Adrenal gland (tissue), 12 donors: ENCODE results near the gene TMPRSS3. TPM values are rescaled to one million over a fixed set of nuclear protein-coding genes. Genes with fewer than 3 reads are reported as not detected.

Experiments
- DNase-seq, 7 donors: peaks; one replicate each; pipeline ENCODE4 v3.0.0-alpha.2; 2019 to 2020
- H3K27ac ChIP-seq, 5 donors: fragments of 200-600 bp; sonication (generic) in 4 of 5; 1 replicate in 3 of 5; 2 replicates in 2 of 5; pipeline versions ENCODE4 v1.5.1 to v1.8.0; 2016 to 2020; ENCODE audit warnings: mild to moderate bottlenecking in 1 of 5
- H3K27me3 ChIP-seq: fragments of 200-600 bp; 2 replicates; pipeline ENCODE4 v1.8.0; 2021
- H3K36me3 ChIP-seq, 2 donors: fragments of 200-600 bp; replicated peaks in 1 of 2; 1 replicate in 1 of 2; 2 replicates in 1 of 2; pipeline versions ENCODE4 v1.5.1 to v1.8.0; 2018 to 2022
- H3K4me1 ChIP-seq, 2 donors: fragments of 200-600 bp; replicated peaks in 1 of 2; 1 replicate in 1 of 2; 2 replicates in 1 of 2; pipeline versions ENCODE4 v1.5.1 to v1.8.0; 2018 to 2021
- H3K4me3 ChIP-seq, 4 donors: fragments of 200-600 bp; sonication (generic) in 3 of 4; one replicate each; pipeline ENCODE4 v1.5.1; 2016 to 2018
- H3K9me3 ChIP-seq, 3 donors: fragments of 200-600 bp; sonication (generic) in 1 of 3; replicated peaks in 1 of 3; 1 replicate in 2 of 3; 2 replicates in 1 of 3; pipeline versions ENCODE4 v1.5.1 to v1.8.0; 2016 to 2021
- CTCF ChIP-seq, 6 experiments: fragments of 450-650 bp in 4 of 6; fragments of 200-600 bp in 2 of 6; sonication (generic) in 1 of 6; IDR thresholded peaks; 1 replicate in 5 of 6; 2 replicates in 1 of 6; pipeline versions ENCODE4 v1.5.1 to v1.8.0; 2016 to 2021; ENCODE audit warnings: antibody characterized with exemption in 6 of 6, mild to moderate bottlenecking in 2 of 6, moderate library complexity in 1 of 6
- POLR2A ChIP-seq, 2 donors: fragments of 450-650 bp; IDR thresholded peaks; one replicate each; pipeline ENCODE4 v1.6.1; 2017; ENCODE audit warnings: antibody characterized with exemption in 2 of 2, mild to moderate bottlenecking in 2 of 2, moderate library complexity in 1 of 2
- WGBS, 4 donors: extraction: QIAGEN DNeasy Blood & Tissue Kit in 2 of 4; methylation state at CpG; one replicate each; pipeline versions ENCODE4 v1.1.5 to v1.1.7; 2013 to 2017; 5-methylcytosine and 5-hydroxymethylcytosine counted together
- intact Hi-C, 2 donors: fragments of 100-400 bp; cut with DNase I; formaldehyde crosslinking; loops; one replicate each; pipeline versions ENCODE4 v1.14.1 to v1.15.0; 2022 to 2023
- polyA plus RNA-seq, 3 donors: library from polyadenylated mRNA; stranded (reverse); fragments of 200-250 nt in 2 of 3; fragments of 350-450 nt in 1 of 3; fragmentation: Illumina TruSeq in 1 of 3; extraction: RNeasy Lipid Tissue Mini Kit (QIAGEN cat#74804) in 1 of 3; gene quantifications; one replicate each; pipeline ENCODE4 v1.2.3, GENCODE V29; 2013 to 2014
- total RNA-seq, 9 donors: library from RNA; depleted of rRNA in 4 of 9; stranded (reverse); fragments of >200 nt in 4 of 9; fragments of 120-200 nt in 1 of 9; fragmentation: NEBNext Ultra II Directional in 1 of 9; extraction: Animal tissue kit (Norgen Biotek cat#: 25700) in 1 of 9; gene quantifications; one replicate each; pipeline versions ENCODE4 v1.1.0 to v1.2.4, GENCODE V29; 2013 to 2023
- donor health status: healthy with polysubstance abuse.
- donor health status: Bipolar disorder and iron deficiency.
- donor health status: DM: yes; HTN: yes; CAD: no.
- donor health status: DM: no; HTN: no; CAD: no.
- donor health status: DM: no; HTN: no; CAD: no.
- donor health status: DM: yes; HTN: yes; CAD: no.

TMPRSS3 gene
- total and polyA plus RNA-seq, 12 donors: 0.14 to 2.9 (median 0.38) TPM; not detected in 3

GRCh38 chr21:42414928-42415769 lies 19.3 kb upstream of the TMPRSS3 start:
- H3K36me3 ChIP-seq: no peaks in the 10 kb centered on the region
- WGBS, 4 donors: 41 to 67% (median 51%) methylated on average over 13 to 27 of the region's 27 CpGs
- H3K4me3 ChIP-seq: no peak overlapping the region
- no peaks in the 10 kb centered on the region for H3K27me3 ChIP-seq
- no peak for TF ChIP-seq CTCF (IDR thresholded peaks at IDR 0.05)
- TF ChIP-seq POLR2A (IDR thresholded peaks at IDR 0.05): no peak
- no peaks in the 10 kb centered on the region for H3K9me3 ChIP-seq
- no peak overlapping the region for H3K27ac ChIP-seq
- no peaks in the 10 kb centered on the region for H3K4me1 ChIP-seq
- peak in 6 of 7 donors; percentile 40 to 77 (median 60) for DNase-seq
- intact Hi-C loops: no loop called here

GRCh38 chr21:42414553-42414927 lies 18.7 kb upstream of the TMPRSS3 start:
- Histone ChIP-seq H3K4me3 (no peak overlapping the region), H3K36me3 (no peaks in the 10 kb centered on the region), H3K9me3 (no peaks in the 10 kb centered on the region), H3K4me1 (no peaks in the 10 kb centered on the region), H3K27ac (no peak overlapping the region), H3K27me3 (no peaks in the 10 kb centered on the region)
- DNase-seq: no peak
- intact Hi-C loops: no loop called here
- TF ChIP-seq POLR2A (IDR thresholded peaks at IDR 0.05) (no peak), CTCF (IDR thresholded peaks at IDR 0.05) (no peak)
- 87 to 95% (median 89%) methylated on average over 3 to 8 of the region's 8 CpGs for WGBS, 4 donors

- no peaks in the 10 kb centered on the region for H3K27me3 ChIP-seq
- no peaks in the 10 kb centered on the region for H3K36me3 ChIP-seq
- H3K4me3 ChIP-seq: no peak overlapping the region
- intact Hi-C loops: no loop called here
- TF ChIP-seq POLR2A (IDR thresholded peaks at IDR 0.05): no peak
- H3K9me3 ChIP-seq: no peaks in the 10 kb centered on the region
- H3K27ac ChIP-seq: no peak overlapping the region
- H3K4me1 ChIP-seq: no peaks in the 10 kb centered on the region
- no peak for DNase-seq
- WGBS, 4 donors: 86 to 96% (median 94%) methylated on average over 8 of the region's 8 CpGs
Observed at GRCh38 chr21:42414066-42414465, 18.2 kb upstream of the TMPRSS3 start.

DNA sequence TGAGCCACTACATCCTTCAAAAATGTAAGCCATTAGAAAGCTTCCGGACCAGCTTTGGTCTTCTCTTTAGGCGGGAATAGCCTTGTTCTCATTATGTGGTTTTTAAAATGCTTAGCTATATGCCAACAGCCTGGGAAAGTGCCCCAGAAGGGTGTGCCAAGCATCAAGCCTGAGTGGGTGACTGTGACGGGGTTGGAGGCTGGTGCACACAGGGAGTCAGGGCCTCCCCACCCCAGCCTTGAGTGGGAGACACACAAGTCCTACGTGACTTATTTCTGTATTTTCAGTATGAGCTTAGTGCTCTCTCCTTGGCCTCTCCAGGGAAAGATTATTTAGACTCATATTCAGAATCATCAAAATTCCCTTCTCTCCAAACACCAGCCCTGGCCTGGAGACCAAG lies 17.6 kb upstream of the TMPRSS3 start:
- TF ChIP-seq POLR2A (IDR thresholded peaks at IDR 0.05) (no peak), CTCF (IDR thresholded peaks at IDR 0.05) (no peak)
- WGBS, 4 donors: 87 to 94% (median 90%) methylated on average over 4 of the region's 4 CpGs
- Histone ChIP-seq H3K27ac (no peak overlapping the region), H3K27me3 (no peaks in the 10 kb centered on the region), H3K36me3 (no peaks in the 10 kb centered on the region), H3K4me3 (no peak overlapping the region), H3K9me3 (no peaks in the 10 kb centered on the region), H3K4me1 (no peaks in the 10 kb centered on the region)
- intact Hi-C loops: no loop called here
- no peak for DNase-seq

- 73 to 82% (median 75%) methylated on average over 11 to 14 of the region's 14 CpGs for WGBS, 4 donors
- TF ChIP-seq POLR2A (IDR thresholded peaks at IDR 0.05) (no peak), CTCF (IDR thresholded peaks at IDR 0.05) (no peak)
- Histone ChIP-seq H3K4me1 (no peaks in the 10 kb centered on the region), H3K9me3 (no peaks in the 10 kb centered on the region), H3K27ac (no peak overlapping the region), H3K4me3 (no peak overlapping the region), H3K36me3 (no peaks in the 10 kb centered on the region), H3K27me3 (no peaks in the 10 kb centered on the region)
- intact Hi-C loops: no loop called here
- no peak for DNase-seq
Observed at GRCh38 chr21:42413093-42413492, 17.2 kb upstream of the TMPRSS3 start.
